H1 (cell line): ENCODE measurements around the gene PRKCI. TPM values are rescaled to one million over a fixed set of nuclear protein-coding genes. Genes with fewer than 3 reads are reported as not detected.

Experiments used
- polyA plus RNA-seq, 7 experiments: library from polyadenylated mRNA; depleted of rRNA in 3 of 7; stranded (reverse) in 5 of 7; unstranded in 2 of 7; fragments of >200 nt in 5 of 7; fragments of 200-250 nt in 2 of 7; gene quantifications; 1 replicate in 5 of 7; 2 replicates in 1 of 7; 4 replicates in 1 of 7; pipeline versions ENCODE4 v1.2.1 to v1.2.3, GENCODE V29; 2011 to 2013; ENCODE audit warnings: missing spikeins in 2 of 7, mixed read lengths in 2 of 7
- small RNA-seq: library from polyadenylated mRNA; stranded (forward); fragments of <200 nt; extraction: miRNeasy Mini kit (QIAGEN cat#:217004); gene quantifications from one replicate; pipeline ENCODE3, GENCODE V24; 2013; ENCODE audit not compliant: insufficient read depth
- total RNA-seq: library from RNA; stranded (reverse); fragmentation: NEBNext Ultra II Directional; extraction: Animal tissue kit (Norgen Biotek cat#: 25700); gene quantifications from 2 replicates; pipeline ENCODE4 v1.2.1, GENCODE V29; 2021

The PRKCI gene
- total and polyA plus RNA-seq, 2 of the 8 experiments (the other 6 are each of a cell fraction or from before 2014, with no cell fraction given): 24.3 to 100.0 TPM

Small RNA genes within 50 kb of the gene (small RNA-seq; reads per million reads assigned to genes)
- not detected for gene RF00019

Other genes with a start within 250 kb of the PRKCI start
- 16.6 and 16.7 TPM in 2 replicates for gene GPR160, start 184.4 kb upstream of the PRKCI start, total RNA-seq
- gene GPR160, start 184.4 kb upstream of the PRKCI start, polyA plus RNA-seq (2011; rRNA removed): 8.2 and 14.3 TPM in 2 replicates
- 18.5 and 26.4 TPM in 2 replicates for gene PHC3, start 40.7 kb upstream of the PRKCI start, total RNA-seq
- 19.0 and 29.2 TPM in 2 replicates for gene PHC3, start 40.7 kb upstream of the PRKCI start, polyA plus RNA-seq (2011; rRNA removed)
- gene SKIL, start 135.3 kb downstream of the PRKCI start, total RNA-seq: 266 and 277 TPM in 2 replicates
- gene SKIL, start 135.3 kb downstream of the PRKCI start, polyA plus RNA-seq (2011; rRNA removed): 9.5 and 13.2 TPM in 2 replicates
- gene CLDN11, start 196.4 kb downstream of the PRKCI start, total RNA-seq: 10.5 and 12.5 TPM in 2 replicates
- 4.8 and 8.1 TPM in 2 replicates for gene CLDN11, start 196.4 kb downstream of the PRKCI start, polyA plus RNA-seq (2011; rRNA removed)